ENCODE measurements around the gene POC1A.

DNA sequence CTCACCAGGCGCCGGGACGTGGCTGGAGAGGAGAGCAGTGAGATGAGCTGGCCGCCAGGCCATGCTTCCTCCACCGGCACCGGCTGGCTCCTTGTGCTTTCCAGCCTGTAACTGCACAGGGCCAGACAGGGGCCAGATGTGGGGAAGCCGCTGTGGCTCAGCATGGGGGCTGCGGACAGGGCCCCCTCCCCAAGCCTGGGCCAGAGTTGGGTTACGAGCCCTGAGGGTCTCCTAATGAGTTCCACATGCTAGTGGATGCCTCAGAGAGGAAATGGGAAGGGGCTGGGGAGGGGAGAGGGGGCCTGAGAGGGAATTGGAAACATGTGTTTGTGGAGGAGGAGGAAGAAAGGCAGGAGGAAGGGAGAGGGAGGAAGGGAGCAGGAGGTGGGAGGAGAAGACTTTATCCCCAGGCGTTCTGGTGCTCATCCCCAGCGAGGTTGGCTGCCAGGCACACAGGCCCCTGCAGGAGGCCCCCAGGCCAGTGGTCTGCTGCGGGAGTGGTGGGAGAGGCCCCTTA lies 86.1 kb downstream of the POC1A start:
- TF ChIP-seq, protein P1, sequence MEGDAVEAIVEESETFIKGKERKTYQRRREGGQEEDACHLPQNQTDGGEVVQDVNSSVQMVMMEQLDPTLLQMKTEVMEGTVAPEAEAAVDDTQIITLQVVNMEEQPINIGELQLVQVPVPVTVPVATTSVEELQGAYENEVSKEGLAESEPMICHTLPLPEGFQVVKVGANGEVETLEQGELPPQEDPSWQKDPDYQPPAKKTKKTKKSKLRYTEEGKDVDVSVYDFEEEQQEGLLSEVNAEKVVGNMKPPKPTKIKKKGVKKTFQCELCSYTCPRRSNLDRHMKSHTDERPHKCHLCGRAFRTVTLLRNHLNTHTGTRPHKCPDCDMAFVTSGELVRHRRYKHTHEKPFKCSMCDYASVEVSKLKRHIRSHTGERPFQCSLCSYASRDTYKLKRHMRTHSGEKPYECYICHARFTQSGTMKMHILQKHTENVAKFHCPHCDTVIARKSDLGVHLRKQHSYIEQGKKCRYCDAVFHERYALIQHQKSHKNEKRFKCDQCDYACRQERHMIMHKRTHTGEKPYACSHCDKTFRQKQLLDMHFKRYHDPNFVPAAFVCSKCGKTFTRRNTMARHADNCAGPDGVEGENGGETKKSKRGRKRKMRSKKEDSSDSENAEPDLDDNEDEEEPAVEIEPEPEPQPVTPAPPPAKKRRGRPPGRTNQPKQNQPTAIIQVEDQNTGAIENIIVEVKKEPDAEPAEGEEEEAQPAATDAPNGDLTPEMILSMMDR (IDR thresholded peaks at IDR 0.05) = no peak
- TF ChIP-seq EZH2 (IDR thresholded peaks at IDR 0.05; ENCODE audit: borderline replicate concordance, insufficient read depth, low read depth, low read length, poor library complexity, severe bottlenecking) = no peak
